Endothelial cell of umbilical vein (primary cell): ENCODE measurements around the gene CEMIP.
A peak's percentile ranks its signal among the peaks of the same experiment; 100 is the strongest.

Source experiments
- EZH2 ChIP-seq: IDR thresholded peaks from 2 replicates; pipeline ENCODE4 v1.6.1; 2012; ENCODE audit warnings: borderline replicate concordance, low read depth, mild to moderate bottlenecking, moderate library complexity, low read length, inconsistent platforms; ENCODE audit not compliant: severe bottlenecking
- FOS ChIP-seq: IDR thresholded peaks from 2 replicates; pipeline ENCODE4 v1.6.1; 2011; ENCODE audit warnings: mild to moderate bottlenecking, low read length, moderate library complexity, borderline replicate concordance; ENCODE audit not compliant: insufficient read depth
- GATA2 ChIP-seq: IDR thresholded peaks from 2 replicates; pipeline ENCODE4 v1.7.0; 2011; ENCODE audit warnings: low read depth, mild to moderate bottlenecking, moderate library complexity, mixed read lengths, low read length; ENCODE audit not compliant: insufficient read length, insufficient read depth
- JUN ChIP-seq: IDR thresholded peaks from 2 replicates; pipeline ENCODE4 v1.6.1; 2011; ENCODE audit warnings: borderline replicate concordance, low read depth; ENCODE audit not compliant: insufficient read length, insufficient read depth
- MYC ChIP-seq: IDR thresholded peaks from one replicate; pipeline ENCODE4 v1.6.1; 2011; ENCODE audit warnings: mild to moderate bottlenecking, low read depth, low read length
- POLR2A ChIP-seq: IDR thresholded peaks from 2 replicates; pipeline ENCODE4 v1.6.1; 2012; ENCODE audit warnings: low read depth, mild to moderate bottlenecking, control low read depth, low read length
- POLR2AphosphoS5 ChIP-seq: IDR thresholded peaks from 2 replicates; pipeline ENCODE4 v1.6.1; 2012; ENCODE audit warnings: low read depth, mild to moderate bottlenecking, control low read depth, low read length, moderate library complexity; ENCODE audit not compliant: insufficient read depth
- TF ChIP-seq, protein P1 (sequence below), 2 donors: IDR thresholded peaks; 1 replicate in 1 of 2; 2 replicates in 1 of 2; pipeline ENCODE4 v1.5.1; 2011; ENCODE audit warnings: low read length in 2 of 2, mild to moderate bottlenecking in 2 of 2, moderate library complexity in 2 of 2, control low read depth in 1 of 2, inconsistent platforms in 1 of 2, low read depth in 1 of 2; ENCODE audit not compliant: insufficient read depth in 1 of 2; ENCODE audit errors: extremely low read depth in 1 of 2
- TF ChIP-seq, protein P2 (sequence below): IDR thresholded peaks from 2 replicates; pipeline ENCODE4 v1.6.1; 2011; ENCODE audit not compliant: insufficient read depth, insufficient read length

GRCh38 chr15:80779658-80780415, 667 bp downstream of the CEMIP start:
- TF ChIP-seq, protein P1, sequence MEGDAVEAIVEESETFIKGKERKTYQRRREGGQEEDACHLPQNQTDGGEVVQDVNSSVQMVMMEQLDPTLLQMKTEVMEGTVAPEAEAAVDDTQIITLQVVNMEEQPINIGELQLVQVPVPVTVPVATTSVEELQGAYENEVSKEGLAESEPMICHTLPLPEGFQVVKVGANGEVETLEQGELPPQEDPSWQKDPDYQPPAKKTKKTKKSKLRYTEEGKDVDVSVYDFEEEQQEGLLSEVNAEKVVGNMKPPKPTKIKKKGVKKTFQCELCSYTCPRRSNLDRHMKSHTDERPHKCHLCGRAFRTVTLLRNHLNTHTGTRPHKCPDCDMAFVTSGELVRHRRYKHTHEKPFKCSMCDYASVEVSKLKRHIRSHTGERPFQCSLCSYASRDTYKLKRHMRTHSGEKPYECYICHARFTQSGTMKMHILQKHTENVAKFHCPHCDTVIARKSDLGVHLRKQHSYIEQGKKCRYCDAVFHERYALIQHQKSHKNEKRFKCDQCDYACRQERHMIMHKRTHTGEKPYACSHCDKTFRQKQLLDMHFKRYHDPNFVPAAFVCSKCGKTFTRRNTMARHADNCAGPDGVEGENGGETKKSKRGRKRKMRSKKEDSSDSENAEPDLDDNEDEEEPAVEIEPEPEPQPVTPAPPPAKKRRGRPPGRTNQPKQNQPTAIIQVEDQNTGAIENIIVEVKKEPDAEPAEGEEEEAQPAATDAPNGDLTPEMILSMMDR (IDR thresholded peaks at IDR 0.05; ENCODE audit: extremely low read depth in 1 of 2, insufficient read depth in 1 of 2, low read depth in 1 of 2, low read length in 2 of 2): no peak
- TF ChIP-seq POLR2A: no peak
- TF ChIP-seq EZH2: peak; percentile 81
- TF ChIP-seq GATA2: no peak
- no peak for TF ChIP-seq POLR2AphosphoS5
- TF ChIP-seq FOS: no peak
- TF ChIP-seq, protein P2, sequence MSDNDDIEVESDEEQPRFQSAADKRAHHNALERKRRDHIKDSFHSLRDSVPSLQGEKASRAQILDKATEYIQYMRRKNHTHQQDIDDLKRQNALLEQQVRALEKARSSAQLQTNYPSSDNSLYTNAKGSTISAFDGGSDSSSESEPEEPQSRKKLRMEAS: no peak
- no peak for TF ChIP-seq JUN
- TF ChIP-seq MYC: no peak
